NCI-H2196 (cell line): Measurements from ENCODE around the gene C1orf216.
"Not testable (repeated sequence)": the region's sequence is repeated elsewhere in the genome, so short reads cannot be mapped to it uniquely, and the experiment has no call there.

Source experiments
- DNase-seq: peaks from one replicate; lab custom pipeline; 2025; ENCODE audit not compliant: unreplicated experiment; lab: John Stamatoyannopoulos, UW

C1orf216 gene

GRCh38 chr1:35707601-35708440 is 10.9 kb downstream of the C1orf216 start:
- peak; percentile 84 for DNase-seq

- peak; percentile 33 for DNase-seq
Observed at GRCh38 chr1:35706846-35707600, 11.7 kb downstream of the C1orf216 start.

DNA sequence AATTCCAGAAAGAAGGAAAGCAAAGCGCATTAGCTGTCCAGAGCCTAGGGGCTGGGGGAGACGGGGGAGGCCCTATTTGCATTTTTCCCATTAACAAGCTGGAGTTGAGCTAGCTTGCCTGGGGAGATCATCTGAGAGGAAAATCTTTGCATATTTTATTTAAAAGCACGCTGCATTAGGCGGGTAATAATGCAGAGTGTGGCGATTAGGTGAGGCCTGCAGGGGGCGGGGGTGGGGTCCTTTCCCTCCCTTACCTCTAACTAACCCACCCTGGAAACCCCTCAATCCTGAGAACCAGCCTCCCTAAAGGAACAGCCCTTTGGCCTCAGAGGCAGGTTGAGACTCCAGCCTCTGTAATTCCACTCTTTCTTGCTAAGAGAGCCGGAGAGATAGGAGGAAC is 16.2 kb downstream of the C1orf216 start:
- DNase-seq: no peak

DNA sequence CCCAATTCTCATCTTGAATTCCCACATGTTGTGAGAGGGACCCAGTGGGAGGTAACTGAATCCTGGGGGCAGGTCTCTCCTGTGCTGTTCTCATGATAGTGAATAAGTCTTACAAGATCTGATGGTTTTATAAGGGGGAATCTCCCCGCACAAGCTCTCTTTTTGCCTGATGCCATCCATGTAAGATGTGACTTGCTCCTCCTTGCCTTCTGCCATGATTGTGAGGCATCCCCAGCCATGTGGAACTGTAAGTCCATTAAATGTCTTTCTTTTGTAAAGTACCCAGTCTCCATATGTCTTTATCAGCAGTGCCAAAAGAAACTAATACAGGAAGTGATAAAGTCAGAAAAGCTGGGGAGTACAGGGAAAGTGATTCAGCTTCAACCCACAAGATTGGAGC is 19.5 kb downstream of the C1orf216 start:
- DNase-seq: not testable (repeated sequence)

DNA sequence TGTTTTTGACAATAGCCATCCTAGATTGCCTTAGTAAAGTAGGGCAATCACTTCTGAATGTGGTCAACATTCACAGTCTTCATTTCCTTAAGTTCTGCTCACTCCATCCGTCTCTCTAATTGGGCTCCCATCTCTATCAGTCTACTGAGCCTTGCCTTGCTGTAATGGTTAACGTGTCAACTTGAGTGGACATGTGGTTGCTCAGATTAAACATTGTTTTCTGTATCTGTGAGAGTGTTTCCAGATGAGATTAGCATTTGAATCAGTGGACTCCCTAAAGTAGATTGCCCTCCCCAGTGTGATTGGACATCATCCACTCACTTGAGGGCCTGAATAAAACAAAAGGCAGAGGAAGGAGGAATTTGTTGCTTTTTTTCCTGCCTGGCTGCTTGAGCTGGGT is 26.4 kb downstream of the C1orf216 start:
- DNase-seq: no peak

DNA sequence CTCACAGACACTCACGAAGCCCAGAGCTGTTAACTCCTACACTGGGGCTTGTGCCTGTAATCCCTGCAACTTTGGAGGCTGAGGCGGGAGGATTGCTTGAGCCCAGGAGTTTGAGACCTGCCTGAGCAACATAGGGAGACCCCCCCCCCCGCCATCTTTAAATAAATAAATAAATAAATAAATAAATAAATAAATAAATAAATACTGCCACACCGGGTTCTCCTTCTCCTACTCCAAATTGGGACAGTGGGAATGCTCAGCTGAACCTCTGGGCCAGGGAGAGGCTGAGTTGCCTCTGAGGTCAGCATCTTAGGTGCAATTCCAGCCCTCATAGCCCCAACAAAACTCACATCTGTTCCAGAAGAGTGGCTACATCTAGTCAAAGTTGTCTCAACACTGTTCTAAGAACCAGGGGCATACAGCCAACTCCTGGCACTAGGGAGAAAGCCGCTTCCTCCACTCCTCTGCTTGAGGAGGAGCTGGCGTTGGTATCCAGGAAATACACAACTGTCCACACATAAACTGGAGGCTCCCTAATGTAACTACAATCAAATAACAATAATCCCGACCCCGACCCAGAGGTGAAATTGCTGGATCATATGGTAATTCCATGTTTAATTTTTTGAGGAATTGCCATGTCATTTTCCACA is 27.0 kb downstream of the C1orf216 start:
- peak; percentile 61 for DNase-seq

- no peak for DNase-seq
Observed at GRCh38 chr1:35691080-35691479, 27.6 kb downstream of the C1orf216 start.

- not testable (repeated sequence) for DNase-seq
Observed at GRCh38 chr1:35690103-35690502, 28.6 kb downstream of the C1orf216 start.

- no peak for DNase-seq
Observed at GRCh38 chr1:35688161-35688560, 30.5 kb downstream of the C1orf216 start.

DNA sequence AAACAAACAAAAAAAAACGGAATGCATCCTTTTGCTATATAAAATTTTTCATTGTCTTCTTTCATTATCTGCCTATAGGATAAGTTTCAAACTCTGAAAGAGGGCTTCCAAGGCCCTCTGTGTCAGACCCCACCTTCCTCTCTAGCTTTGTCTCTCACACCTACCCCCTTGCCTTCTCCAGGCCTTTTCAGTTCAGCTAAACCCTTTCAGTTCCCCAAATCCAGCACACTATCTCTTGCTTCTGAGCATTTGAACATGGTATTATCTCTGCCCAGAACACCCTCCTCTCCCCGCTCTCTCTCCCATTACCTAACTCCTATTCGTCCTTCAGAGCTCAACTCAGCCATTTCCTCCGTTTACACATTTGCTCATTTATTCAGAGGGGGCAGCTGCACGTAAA is 35.7 kb downstream of the C1orf216 start:
- no peak for DNase-seq

DNA sequence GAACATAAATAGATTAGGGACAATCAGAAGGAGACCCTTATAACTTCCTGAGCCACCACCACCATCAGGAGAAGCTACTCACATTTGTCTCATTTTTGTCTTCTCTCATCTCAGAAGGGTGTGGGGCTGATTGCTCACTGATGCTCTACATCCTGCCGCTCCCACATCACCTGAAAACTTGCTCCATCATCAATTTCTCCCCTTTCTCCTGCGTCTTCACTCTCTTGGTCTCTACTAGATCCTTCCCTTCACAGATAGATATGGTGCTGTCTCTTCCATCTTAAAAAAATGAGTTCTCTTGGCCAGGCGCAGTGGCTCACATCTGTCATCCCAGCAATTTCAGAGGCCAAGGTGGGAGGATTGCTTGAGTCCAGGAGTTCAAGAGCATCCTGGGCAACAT is 38.4 kb downstream of the C1orf216 start:
- DNase-seq: no peak

DNA sequence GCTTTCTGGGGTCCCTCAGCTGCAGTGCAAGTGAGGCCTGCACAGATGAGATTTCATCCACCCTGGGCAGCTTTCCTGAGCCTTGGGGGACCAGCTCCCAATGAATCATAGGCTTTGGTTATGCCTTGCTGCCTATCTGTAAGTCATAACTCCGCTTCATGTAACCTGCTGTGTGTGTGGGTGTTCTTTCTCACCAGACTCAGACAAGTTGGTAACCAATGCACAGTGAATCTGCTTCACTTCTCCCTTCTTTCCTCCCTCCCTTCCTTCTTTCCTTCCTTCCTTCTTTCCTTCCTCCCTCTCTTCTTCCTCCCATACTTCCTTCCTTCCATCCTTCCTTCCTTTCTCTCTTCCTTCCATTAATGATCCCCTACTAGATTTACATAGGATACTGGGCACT is 42.9 kb downstream of the C1orf216 start:
- DNase-seq: no peak

GRCh38 chr1:35674111-35674510 is 44.6 kb downstream of the C1orf216 start:
- DNase-seq: no peak

DNA sequence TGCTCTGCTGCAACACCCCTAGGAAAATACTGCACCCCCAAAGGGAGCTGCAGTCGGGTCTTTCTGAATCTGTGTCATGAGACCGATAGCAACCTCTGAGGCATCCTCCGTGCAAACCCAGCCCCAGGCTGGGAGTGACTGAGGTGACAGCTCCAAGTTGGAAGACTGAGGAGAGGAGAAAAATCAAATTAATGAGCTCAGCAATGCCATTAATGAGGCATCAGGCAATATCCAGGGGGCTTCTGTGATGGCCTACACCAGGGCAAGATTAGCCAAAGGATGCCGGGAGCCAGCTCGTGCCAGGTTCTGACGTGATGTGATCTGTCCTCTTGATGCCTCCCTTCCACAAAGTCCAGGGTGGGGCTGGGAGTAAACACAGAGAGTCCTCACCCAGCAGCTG is 46.6 kb downstream of the C1orf216 start:
- no peak for DNase-seq

- DNase-seq: no peak
Observed at GRCh38 chr1:35668506-35668905, 50.2 kb downstream of the C1orf216 start.

DNA sequence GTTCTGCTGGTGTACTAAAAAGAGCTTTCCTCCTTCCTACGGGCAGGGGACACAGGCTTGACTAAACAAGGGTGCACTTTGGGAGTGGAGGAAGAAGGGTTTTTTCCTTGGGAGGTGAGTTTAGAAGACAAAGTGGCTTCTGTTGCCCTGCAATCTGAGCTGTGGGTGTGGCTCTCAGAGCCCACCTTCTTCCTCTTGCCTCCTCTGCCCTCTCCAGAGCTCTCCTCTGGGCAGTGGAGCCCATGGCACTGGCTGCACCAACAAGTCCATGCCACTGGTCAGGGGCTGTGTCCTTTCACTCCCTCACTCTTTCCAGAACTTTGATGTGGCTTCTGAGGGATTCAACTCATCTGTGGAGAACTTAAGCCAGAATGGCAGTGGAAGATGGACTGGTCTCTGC is 51.8 kb downstream of the C1orf216 start:
- no peak for DNase-seq

DNA sequence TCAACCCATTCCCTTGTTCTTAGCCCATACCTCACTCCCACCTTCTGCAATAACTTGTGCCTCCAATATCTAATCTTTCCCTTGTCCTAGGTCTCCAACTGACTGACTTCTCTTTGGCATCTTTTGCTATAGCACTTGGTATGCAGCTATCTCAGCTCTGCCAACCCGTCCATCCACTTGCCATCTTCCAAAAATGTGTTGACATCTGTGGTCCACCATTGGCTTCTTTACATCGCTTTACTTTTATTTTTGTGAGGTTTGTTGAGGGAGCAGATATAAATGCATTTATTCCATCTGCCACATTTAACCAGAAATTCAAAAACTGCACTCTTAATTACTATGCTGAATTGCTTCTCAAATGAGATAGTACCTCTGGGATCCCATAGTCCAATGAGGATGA is 52.5 kb downstream of the C1orf216 start:
- DNase-seq: no peak
